NCI-H1930 (cell line): ENCODE measurements around the gene ARRB2.
"Not testable (repeated sequence)": the region's sequence is repeated elsewhere in the genome, so short reads cannot be mapped to it uniquely, and the experiment has no call there.

Experiments
- DNase-seq, 2 experiments: peaks; one replicate each; lab custom pipeline; 2025; lab: John Stamatoyannopoulos, UW

The ARRB2 gene

GRCh38 chr17:4701116-4701515, 9.3 kb upstream of the ARRB2 start:
- no peak for DNase-seq

GRCh38 chr17:4703330-4703691, 7.1 kb upstream of the ARRB2 start:
- DNase-seq: no peak

DNA sequence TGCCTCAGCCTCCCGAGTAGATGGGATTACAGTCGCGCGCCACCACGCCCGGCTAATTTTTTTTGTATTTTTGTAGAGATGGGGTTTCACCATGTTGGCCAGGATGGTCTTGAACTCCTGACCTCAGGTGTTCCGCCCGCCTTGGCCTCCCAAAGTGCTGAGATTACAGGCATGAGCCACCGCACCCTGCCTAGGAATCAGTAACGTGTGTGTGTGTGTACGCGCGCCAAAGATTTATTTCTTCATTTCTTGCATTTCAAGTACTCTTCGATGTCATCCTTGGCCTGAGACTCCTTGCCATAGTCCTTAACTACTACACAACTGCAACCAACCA, 5.9 kb upstream of the ARRB2 start:
- DNase-seq: not testable (repeated sequence)

GRCh38 chr17:4704991-4705390, 5.4 kb upstream of the ARRB2 start:
- no peak for DNase-seq

GRCh38 chr17:4706121-4706520, 4.3 kb upstream of the ARRB2 start:
- DNase-seq: no peak

- peak in 1 of 2 experiments; percentile 17 for DNase-seq
Measured at GRCh38 chr17:4708436-4708835, 2.0 kb upstream of the ARRB2 start.

DNA sequence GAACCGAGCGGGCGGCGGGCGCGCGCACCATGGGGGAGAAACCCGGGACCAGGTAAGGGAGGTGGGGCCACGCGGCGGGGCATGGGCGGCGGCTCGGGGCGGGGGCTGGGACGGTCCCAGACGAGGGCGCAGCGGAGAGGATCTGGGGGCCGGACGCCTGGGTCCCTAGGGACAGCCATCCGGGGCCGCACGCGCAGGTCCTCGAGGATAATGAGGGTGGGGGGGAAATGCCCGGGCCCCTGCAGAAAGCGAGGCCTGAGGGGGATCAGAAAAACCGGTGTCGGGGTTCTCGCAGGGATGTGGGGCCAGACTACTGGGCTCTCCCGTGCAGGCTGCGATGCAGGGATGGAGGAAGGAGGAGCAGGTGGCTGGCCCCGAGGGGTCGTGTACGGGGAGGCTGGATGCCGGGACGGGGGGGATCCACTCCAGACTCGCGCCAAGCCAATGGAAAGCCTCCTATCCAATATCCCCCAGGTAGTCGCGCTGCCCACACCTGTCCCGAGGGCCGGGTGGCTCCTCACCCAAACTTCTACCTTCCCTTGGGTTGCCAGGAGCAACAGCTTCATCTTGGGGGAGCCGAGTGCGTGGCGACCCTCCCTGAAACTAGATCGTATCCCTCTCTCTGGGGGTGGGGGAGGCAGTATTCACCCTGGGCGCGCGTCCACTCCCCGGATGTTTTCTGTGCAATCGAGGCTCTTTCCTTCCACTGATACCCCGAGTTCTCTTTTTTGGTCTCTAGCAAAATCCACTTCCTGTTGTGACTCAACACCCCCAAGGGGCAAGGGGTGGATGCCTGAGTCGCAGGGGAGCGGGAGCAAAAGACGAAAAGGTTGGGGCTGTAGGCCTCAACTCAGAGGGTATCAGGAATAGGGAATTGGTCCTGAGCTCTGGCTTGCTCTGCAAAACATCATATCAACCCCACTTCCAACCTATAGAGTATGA, 532 bp downstream of the ARRB2 start:
- no peak for DNase-seq

GRCh38 chr17:4711661-4712181, 1.3 kb downstream of the ARRB2 start:
- DNase-seq: no peak

- DNase-seq: no peak
Measured at GRCh38 chr17:4712526-4712925, 2.1 kb downstream of the ARRB2 start.

- DNase-seq: not testable (repeated sequence)
Measured at GRCh38 chr17:4714340-4715062, 4.1 kb downstream of the ARRB2 start.

DNA sequence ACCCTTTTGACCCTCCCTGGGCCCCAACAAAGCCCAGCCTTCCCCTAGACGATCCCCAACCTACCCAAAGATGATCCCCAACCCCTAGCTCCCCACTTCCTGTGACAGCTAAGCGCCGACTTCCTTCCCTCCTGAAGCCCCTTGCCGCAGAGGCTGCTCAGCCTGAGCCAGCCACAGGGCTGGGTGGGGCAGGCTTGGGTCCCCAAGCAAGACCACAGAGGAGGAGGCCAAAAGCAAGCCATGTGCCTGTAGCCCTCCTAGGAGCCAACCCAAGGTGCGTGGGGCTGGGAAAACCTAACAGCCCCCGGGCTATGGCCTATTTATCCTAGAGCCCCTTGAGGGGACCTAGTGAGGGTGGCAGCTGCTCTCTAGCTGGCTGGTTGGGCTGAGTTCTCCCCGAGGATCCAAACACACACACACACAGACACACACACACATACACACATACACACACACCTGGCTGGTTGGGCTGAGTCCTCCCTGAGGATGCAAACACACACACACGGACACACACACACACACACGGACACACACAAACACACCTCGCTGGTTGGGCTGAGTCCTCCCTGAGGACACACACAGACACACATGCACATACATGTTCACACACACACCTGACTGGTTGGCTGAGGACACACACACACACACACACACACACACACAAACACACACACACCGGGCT, 4.8 kb downstream of the ARRB2 start:
- DNase-seq: no peak

- no peak for DNase-seq
Measured at GRCh38 chr17:4716081-4716480, 5.6 kb downstream of the ARRB2 start.

- no peak for DNase-seq
Measured at GRCh38 chr17:4717791-4718190, 7.4 kb downstream of the ARRB2 start.

DNA sequence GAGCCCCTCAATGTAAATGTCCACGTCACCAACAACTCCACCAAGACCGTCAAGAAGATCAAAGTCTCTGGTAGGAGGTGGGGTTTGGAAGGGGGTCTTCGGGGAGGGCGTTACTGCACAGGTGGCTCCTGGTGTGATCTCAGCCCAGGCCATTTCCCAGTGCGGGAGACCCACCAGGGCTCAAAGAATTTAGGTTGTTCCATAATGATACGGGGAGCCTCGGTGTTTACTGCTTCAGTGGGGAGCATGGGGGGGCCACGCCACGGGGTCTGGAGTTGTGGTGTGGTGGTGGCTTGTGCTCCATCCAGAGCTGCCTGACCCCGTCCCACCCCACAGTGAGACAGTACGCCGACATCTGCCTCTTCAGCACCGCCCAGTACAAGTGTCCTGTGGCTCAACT, 7.8 kb downstream of the ARRB2 start:
- DNase-seq: no peak

DNA sequence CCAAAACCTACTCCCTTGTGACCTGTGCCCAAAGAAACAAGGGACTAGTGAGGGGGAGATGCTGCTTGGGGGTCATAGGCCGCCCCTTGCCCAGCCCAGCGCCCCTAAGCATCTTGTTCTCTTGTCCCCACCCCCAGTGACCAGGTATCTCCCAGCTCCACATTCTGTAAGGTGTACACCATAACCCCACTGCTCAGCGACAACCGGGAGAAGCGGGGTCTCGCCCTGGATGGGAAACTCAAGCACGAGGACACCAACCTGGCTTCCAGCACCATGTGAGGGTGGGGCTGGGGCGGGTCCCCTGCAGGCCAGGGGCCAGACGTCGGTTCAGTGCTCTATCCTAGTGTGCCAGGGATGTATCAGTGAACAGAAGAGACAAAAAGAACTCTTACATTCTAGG, 8.7 kb downstream of the ARRB2 start:
- DNase-seq: no peak

DNA sequence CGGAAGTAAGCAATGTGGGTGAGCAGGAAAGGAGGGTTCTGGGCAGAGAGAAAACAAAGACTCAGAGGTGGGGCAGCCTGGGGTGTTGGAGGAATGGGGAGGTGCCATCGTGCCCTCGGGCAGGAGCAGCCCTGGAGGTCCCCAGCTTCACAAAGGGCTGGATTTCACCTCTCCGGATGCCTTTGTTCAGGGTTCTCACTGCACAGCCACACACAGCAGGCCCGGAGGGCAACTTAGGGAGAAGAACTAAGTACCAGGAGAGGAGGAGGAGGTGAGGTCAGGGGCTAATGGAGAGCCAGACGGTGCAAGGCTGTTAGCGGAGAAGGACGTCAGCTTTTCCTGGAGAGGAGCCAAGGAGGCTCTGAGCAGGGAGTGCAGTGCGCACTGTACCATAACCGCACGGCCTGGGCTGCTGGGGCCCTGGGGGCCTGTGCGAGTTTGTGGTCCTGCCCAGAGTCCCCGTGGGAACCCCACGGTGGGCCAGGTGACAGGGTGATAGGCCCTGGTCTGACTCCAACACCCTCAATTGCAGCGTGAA, 9.3 kb downstream of the ARRB2 start:
- DNase-seq: no peak

DNA sequence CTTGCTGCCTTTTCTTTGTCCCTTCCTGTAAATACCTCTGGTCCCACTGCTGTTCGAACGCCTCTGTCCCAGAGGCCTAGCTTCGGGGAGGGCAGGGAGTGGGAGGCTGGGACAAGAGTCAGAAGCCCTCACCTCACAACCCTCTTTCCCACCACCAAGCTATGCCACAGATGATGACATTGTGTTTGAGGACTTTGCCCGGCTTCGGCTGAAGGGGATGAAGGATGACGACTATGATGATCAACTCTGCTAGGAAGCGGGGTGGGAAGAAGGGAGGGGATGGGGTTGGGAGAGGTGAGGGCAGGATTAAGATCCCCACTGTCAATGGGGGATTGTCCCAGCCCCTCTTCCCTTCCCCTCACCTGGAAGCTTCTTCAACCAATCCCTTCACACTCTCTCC, 10.4 kb downstream of the ARRB2 start:
- DNase-seq: no peak

DNA sequence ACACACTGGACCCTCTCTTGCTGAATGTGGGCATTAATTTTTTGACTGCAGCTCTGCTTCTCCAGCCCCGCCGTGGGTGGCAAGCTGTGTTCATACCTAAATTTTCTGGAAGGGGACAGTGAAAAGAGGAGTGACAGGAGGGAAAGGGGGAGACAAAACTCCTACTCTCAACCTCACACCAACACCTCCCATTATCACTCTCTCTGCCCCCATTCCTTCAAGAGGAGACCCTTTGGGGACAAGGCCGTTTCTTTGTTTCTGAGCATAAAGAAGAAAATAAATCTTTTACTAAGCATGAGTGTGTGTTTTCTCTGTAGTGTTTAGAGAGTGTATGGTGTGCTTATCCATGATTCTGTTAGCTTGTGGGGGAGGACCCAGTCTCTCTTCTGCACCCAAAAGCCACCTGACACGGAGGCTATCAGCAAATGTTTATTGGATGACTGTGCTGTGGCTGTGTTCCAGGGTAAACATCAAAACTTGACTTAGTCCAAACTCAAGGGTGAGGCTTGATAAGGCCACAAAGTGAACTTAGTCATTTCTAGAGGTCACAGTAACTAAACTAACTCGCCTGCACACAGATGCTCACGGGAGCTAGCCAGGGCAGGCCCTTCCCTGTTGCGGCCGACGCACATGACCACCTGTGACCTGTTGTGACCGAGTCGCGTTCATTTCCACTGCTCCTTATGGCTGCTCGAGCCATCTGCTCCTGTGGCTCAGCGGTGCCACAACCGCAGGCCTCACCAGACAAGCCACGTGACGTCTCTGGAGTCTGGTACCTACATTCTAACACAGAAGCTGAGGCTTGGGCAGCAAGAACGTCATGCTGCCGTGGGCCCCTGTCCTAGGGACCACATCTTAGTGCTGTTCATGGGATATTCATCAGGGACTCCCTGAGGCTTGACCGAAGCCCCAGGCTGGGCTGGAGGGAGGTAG, 11.0 kb downstream of the ARRB2 start:
- no peak for DNase-seq

- DNase-seq: no peak
Measured at GRCh38 chr17:4722678-4723240, 12.3 kb downstream of the ARRB2 start.

DNA sequence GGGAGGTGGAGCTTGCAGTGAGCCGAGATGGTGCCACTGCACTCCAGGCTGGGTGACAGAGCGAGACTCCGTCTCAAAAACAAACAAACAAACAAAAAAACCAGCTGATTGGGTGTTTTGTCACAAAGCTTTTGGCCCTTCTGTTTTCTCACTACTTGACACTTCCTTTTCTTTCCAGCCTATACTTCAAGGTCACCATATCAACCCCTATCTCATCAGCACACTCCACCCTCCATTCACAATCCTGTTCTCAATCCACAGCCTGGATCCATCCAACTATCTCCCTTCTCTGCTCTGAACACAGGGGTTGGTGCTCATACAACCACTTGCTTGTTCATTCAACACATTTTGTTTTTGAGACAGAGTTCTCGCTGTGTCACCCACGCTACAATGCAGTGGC, 14.2 kb downstream of the ARRB2 start:
- DNase-seq: no peak
